Smooth muscle cell (in vitro differentiated cells): ENCODE measurements around the gene POLR2F. TPM values are rescaled to one million over a fixed set of nuclear protein-coding genes. Genes with fewer than 3 reads are reported as not detected.

Experiments used
- DNase-seq: peaks from one replicate; lab custom pipeline; 2025; ENCODE audit not compliant: unreplicated experiment; lab: John Stamatoyannopoulos, UW
- H2AFZ ChIP-seq: fragments of 200-600 bp; sonication (generic); 2 replicates; pipeline ENCODE4 v1.6.0; 2016; ENCODE audit warnings: antibody characterized with exemption, low read depth, mild to moderate bottlenecking
- H3F3A ChIP-seq: fragments of 200-600 bp; sonication (generic); 2 replicates; pipeline ENCODE4 v1.6.0; 2017; ENCODE audit warnings: antibody characterized with exemption, low read depth
- H3K27ac ChIP-seq: fragments of 200-600 bp; sonication (generic); 2 replicates; pipeline ENCODE4 v1.5.1; 2016; ENCODE audit warnings: low read depth, mild to moderate bottlenecking
- H3K27me3 ChIP-seq: fragments of 200-600 bp; sonication (generic); 2 replicates; pipeline ENCODE4 v1.6.1; 2016; ENCODE audit warnings: low read depth, mild to moderate bottlenecking
- H3K36me3 ChIP-seq: fragments of 200-600 bp; sonication (generic); 2 replicates; pipeline ENCODE4 v1.5.1; 2016; ENCODE audit warnings: low read depth
- H3K4me1 ChIP-seq: fragments of 200-600 bp; sonication (generic); 2 replicates; pipeline ENCODE4 v1.5.1; 2016; ENCODE audit warnings: low read depth
- H3K4me2 ChIP-seq: fragments of 200-600 bp; sonication (generic); 2 replicates; pipeline ENCODE4 v1.6.0; 2016; ENCODE audit warnings: mild to moderate bottlenecking
- H3K4me3 ChIP-seq: fragments of 200-600 bp; sonication (generic); 2 replicates; pipeline ENCODE4 v1.5.1; 2016; ENCODE audit warnings: mild to moderate bottlenecking
- H3K79me2 ChIP-seq: fragments of 200-600 bp; sonication (generic); 2 replicates; pipeline ENCODE4 v1.6.0; 2016; ENCODE audit warnings: low read depth, mild to moderate bottlenecking
- H3K9ac ChIP-seq: fragments of 200-600 bp; sonication (generic); 2 replicates; pipeline ENCODE4 v1.6.0; 2016; ENCODE audit warnings: low read depth
- H3K9me3 ChIP-seq: fragments of 200-600 bp; sonication (generic); replicated peaks from 2 replicates; pipeline ENCODE4 v1.5.1; 2016; ENCODE audit warnings: low read depth
- H4K20me1 ChIP-seq: fragments of 200-600 bp; sonication (generic); 2 replicates; pipeline ENCODE4 v1.6.0; 2016; ENCODE audit warnings: low read depth
- WGBS: methylation state at CpG from one replicate; pipeline ENCODE4 v1.1.7; 2016; ENCODE audit warnings: low lambda C conversion rate; 5-methylcytosine and 5-hydroxymethylcytosine counted together
- polyA plus RNA-seq: library from polyadenylated mRNA; unstranded; fragments of >200 nt; fragmentation: Nextera tagmentation; extraction: Ambion mirVana; gene quantifications from 2 replicates; pipeline ENCODE4 v1.2.1, GENCODE V29; 2016
- total RNA-seq: library from RNA; depleted of rRNA; stranded (reverse); fragments of >200 nt; gene quantifications from 2 replicates; pipeline ENCODE4 v1.2.3, GENCODE V29; 2014
- TF ChIP-seq, protein P1 (sequence below): fragments of 200-600 bp; sonication (generic); IDR thresholded peaks from 2 replicates; pipeline ENCODE4 v1.5.1; 2017; ENCODE audit warnings: borderline replicate concordance, mild to moderate bottlenecking, antibody characterized with exemption; ENCODE audit not compliant: insufficient read depth, poor library complexity, severe bottlenecking

POLR2F gene
- total and polyA plus RNA-seq, 2 experiments from 2014 or later = 29.0 to 138 TPM

DNA sequence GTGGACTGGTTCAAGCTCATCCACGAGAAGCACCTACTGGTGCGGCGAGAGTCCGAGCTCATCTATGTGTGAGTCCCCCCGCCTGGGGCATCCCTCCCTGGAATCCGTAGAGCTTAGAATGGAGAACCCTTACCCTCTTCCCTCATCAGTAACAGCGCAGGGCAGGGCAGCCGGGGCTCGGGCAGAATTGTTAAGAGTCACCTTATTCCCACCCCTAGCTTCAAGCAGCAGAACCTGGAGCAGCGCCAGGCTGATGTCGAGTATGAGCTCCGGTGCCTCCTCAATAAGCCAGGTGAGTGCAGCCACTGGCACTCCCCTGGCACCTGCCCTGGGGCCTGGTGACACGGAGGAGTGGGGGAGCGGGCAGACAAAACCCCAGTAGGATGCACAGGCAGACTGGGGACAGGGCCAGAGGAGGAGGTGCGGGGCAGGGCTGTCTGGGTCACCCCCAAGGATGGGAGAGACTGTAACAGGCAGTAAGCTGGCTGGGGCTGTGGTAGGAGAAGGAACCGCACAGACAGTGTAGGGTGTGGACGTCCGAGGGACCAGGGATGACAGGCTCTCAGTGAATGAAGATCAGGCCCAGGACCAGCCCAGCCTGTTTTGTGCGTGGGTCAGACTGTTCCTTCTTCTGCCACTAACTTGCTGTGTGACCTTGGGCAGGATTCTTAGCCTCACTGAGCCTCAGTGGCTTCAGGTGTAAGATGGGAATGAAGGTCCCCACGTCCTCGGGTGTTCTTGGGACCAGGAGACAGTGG, 20.5 kb upstream of the POLR2F start:
- H3K27me3 ChIP-seq = no peaks in the 10 kb centered on the region
- peak overlapping the region; percentile 71 for H3K27ac ChIP-seq
- H3K4me2 ChIP-seq = no peak overlapping the region
- H3K79me2 ChIP-seq = no peaks in the 10 kb centered on the region
- no peak overlapping the region for H3K4me3 ChIP-seq
- DNase-seq = no peak
- no peaks in the 10 kb centered on the region for H3K9me3 ChIP-seq
- no peak overlapping the region for H2AFZ ChIP-seq
- H3F3A ChIP-seq = peaks cover 5% of the 10 kb centered on the region
- no peak overlapping the region for H3K9ac ChIP-seq
- WGBS = 91% methylated on average over 21 of the region's 21 CpGs
- H3K4me1 ChIP-seq = no peaks in the 10 kb centered on the region
- TF ChIP-seq, protein P1, sequence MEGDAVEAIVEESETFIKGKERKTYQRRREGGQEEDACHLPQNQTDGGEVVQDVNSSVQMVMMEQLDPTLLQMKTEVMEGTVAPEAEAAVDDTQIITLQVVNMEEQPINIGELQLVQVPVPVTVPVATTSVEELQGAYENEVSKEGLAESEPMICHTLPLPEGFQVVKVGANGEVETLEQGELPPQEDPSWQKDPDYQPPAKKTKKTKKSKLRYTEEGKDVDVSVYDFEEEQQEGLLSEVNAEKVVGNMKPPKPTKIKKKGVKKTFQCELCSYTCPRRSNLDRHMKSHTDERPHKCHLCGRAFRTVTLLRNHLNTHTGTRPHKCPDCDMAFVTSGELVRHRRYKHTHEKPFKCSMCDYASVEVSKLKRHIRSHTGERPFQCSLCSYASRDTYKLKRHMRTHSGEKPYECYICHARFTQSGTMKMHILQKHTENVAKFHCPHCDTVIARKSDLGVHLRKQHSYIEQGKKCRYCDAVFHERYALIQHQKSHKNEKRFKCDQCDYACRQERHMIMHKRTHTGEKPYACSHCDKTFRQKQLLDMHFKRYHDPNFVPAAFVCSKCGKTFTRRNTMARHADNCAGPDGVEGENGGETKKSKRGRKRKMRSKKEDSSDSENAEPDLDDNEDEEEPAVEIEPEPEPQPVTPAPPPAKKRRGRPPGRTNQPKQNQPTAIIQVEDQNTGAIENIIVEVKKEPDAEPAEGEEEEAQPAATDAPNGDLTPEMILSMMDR = no peak
- H3K36me3 ChIP-seq = peaks cover 4% of the 10 kb centered on the region
- H4K20me1 ChIP-seq = peaks cover 24% of the 10 kb centered on the region

GRCh38 chr22:37933711-37934376, 19.7 kb upstream of the POLR2F start:
- H3K27ac ChIP-seq = peak overlapping the region; percentile 71
- 14% methylated on average over 13 of the region's 13 CpGs for WGBS
- peak; percentile 65 for DNase-seq
- H3K27me3 ChIP-seq = no peaks in the 10 kb centered on the region
- peaks cover 28% of the 10 kb centered on the region for H4K20me1 ChIP-seq
- no peak overlapping the region for H3K4me3 ChIP-seq
- H3K9me3 ChIP-seq = no peaks in the 10 kb centered on the region
- no peak overlapping the region for H2AFZ ChIP-seq
- peaks cover under 1% of the 10 kb centered on the region for H3K36me3 ChIP-seq
- no peaks in the 10 kb centered on the region for H3K79me2 ChIP-seq
- peak overlapping the region; percentile 17 for H3K9ac ChIP-seq
- no peaks in the 10 kb centered on the region for H3K4me1 ChIP-seq
- peaks cover 5% of the 10 kb centered on the region for H3F3A ChIP-seq
- TF ChIP-seq, protein P1 = peak; percentile 78
- peak overlapping the region; percentile 43 for H3K4me2 ChIP-seq

- no peaks in the 10 kb centered on the region for H3K36me3 ChIP-seq
- no peak overlapping the region for H3K4me2 ChIP-seq
- peaks cover 4% of the 10 kb centered on the region for H4K20me1 ChIP-seq
- no peak overlapping the region for H3K9ac ChIP-seq
- DNase-seq = no peak
- no peaks in the 10 kb centered on the region for H3F3A ChIP-seq
- H3K27ac ChIP-seq = no peak overlapping the region
- no peaks in the 10 kb centered on the region for H3K4me1 ChIP-seq
- WGBS = 95% methylated on average over 12 of the region's 12 CpGs
- no peak overlapping the region for H2AFZ ChIP-seq
- H3K27me3 ChIP-seq = no peaks in the 10 kb centered on the region
- no peaks in the 10 kb centered on the region for H3K79me2 ChIP-seq
- H3K4me3 ChIP-seq = no peak overlapping the region
- TF ChIP-seq, protein P1 = no peak
- H3K9me3 ChIP-seq = no peaks in the 10 kb centered on the region
Measured at GRCh38 chr22:37940698-37941376, 12.7 kb upstream of the POLR2F start.
